GM23248 (cell line): ENCODE measurements around the gene CARD6.

Experiments
- EZH2 ChIP-seq: fragments of 200-600 bp; sonication (generic); IDR thresholded peaks from 2 replicates; pipeline ENCODE4 v1.6.1; 2018; ENCODE audit warnings: antibody characterized with exemption, mild to moderate bottlenecking; ENCODE audit not compliant: insufficient read depth, poor library complexity, severe bottlenecking
- EZH2phosphoT487 ChIP-seq: fragments of 200-600 bp; sonication (generic); IDR thresholded peaks from 2 replicates; pipeline ENCODE4 v1.6.1; 2018; ENCODE audit warnings: antibody characterized with exemption, moderate library complexity, mild to moderate bottlenecking, low read depth; ENCODE audit not compliant: insufficient read depth

GRCh38 chr5:40828690-40829661 is 12.2 kb upstream of the CARD6 start:
- TF ChIP-seq EZH2 (no peak), EZH2phosphoT487 (no peak)
